HepG2 (cell line): ENCODE data around the gene UBR1. TPM values are rescaled to one million over a fixed set of nuclear protein-coding genes. Genes with fewer than 3 reads are reported as not detected.

Experiments used
- CCAR2 ChIP-seq: fragments of 200-400 bp; formaldehyde crosslinking; optimal IDR thresholded peaks from 2 replicates; pipeline ENCODE3; 2018; ENCODE audit warnings: low read depth, mild to moderate bottlenecking, low read length, moderate library complexity
- CENPBD1 ChIP-seq: sonication (generic); formaldehyde crosslinking; IDR thresholded peaks from 2 replicates; pipeline ENCODE4 v1.8.0; 2022; ENCODE audit warnings: missing genetic modification reagents, low read depth, mild to moderate bottlenecking, borderline replicate concordance
- CTCF ChIP-seq: sonication (generic); formaldehyde crosslinking; IDR thresholded peaks from 2 replicates; pipeline ENCODE4 v1.5.0; 2020; ENCODE audit warnings: mild to moderate bottlenecking, missing genetic modification reagents, moderate library complexity
- FOXO1 ChIP-seq: sonication (generic); formaldehyde crosslinking; IDR thresholded peaks from 2 replicates; pipeline ENCODE4 v1.4.0; 2020; ENCODE audit warnings: missing genetic modification reagents
- GATA4 ChIP-seq: sonication (generic); IDR thresholded peaks from 2 replicates; pipeline ENCODE4 v1.6.1; 2016; ENCODE audit warnings: antibody characterized with exemption, low read depth, borderline replicate concordance
- HOXA3 ChIP-seq: sonication (generic); formaldehyde crosslinking; IDR thresholded peaks from 2 replicates; pipeline ENCODE4 v1.5.0; 2020; ENCODE audit warnings: missing genetic modification reagents
- IKZF1 ChIP-seq: fragments of 450-650 bp; IDR thresholded peaks from 2 replicates; pipeline ENCODE4 v1.7.1; 2016
- NBN ChIP-seq: fragments of 450-650 bp; conservative IDR thresholded peaks from 2 replicates; pipeline ENCODE4 v1.6.1; 2017
- NFIB ChIP-seq: sonication (generic); formaldehyde crosslinking; IDR thresholded peaks from 2 replicates; pipeline ENCODE4 v1.9.0; 2021; ENCODE audit warnings: missing genetic modification reagents, mild to moderate bottlenecking, borderline replicate concordance
- REL ChIP-seq: sonication (generic); formaldehyde crosslinking; conservative IDR thresholded peaks from 2 replicates; pipeline ENCODE4 v1.8.0; 2022; ENCODE audit warnings: mild to moderate bottlenecking, missing genetic modification reagents, moderate library complexity
- SETDB1 ChIP-seq: sonication (generic); formaldehyde crosslinking; IDR thresholded peaks from 2 replicates; pipeline ENCODE4 v1.5.1; 2020; ENCODE audit warnings: missing genetic modification reagents, mild to moderate bottlenecking, borderline replicate concordance
- SNRNP70 ChIP-seq: fragments of 200-400 bp; formaldehyde crosslinking; IDR thresholded peaks from 2 replicates; pipeline ENCODE4 v1.6.1; 2017; ENCODE audit warnings: mild to moderate bottlenecking, low read depth, low read length, moderate library complexity
- TBP ChIP-seq: sonication (generic); formaldehyde crosslinking; IDR thresholded peaks from 2 replicates; pipeline ENCODE4 v1.5.0; 2020; ENCODE audit warnings: missing genetic modification reagents
- TEAD3 ChIP-seq: optimal IDR thresholded peaks from 2 replicates; pipeline ENCODE3; 2016; ENCODE audit warnings: borderline replicate concordance
- ZBTB20 ChIP-seq: sonication (generic); formaldehyde crosslinking; IDR thresholded peaks from 2 replicates; pipeline ENCODE4 v1.8.1; 2023; ENCODE audit warnings: missing genetic modification reagents, low read depth, mild to moderate bottlenecking, borderline replicate concordance
- ZMYM4 ChIP-seq: sonication (generic); formaldehyde crosslinking; IDR thresholded peaks from 2 replicates; pipeline ENCODE4 v1.8.1; 2023; ENCODE audit warnings: mild to moderate bottlenecking, missing genetic modification reagents
- ZNF24 ChIP-seq: fragments of 450-650 bp; IDR thresholded peaks from 2 replicates; pipeline ENCODE4 v1.6.1; 2017; ENCODE audit warnings: antibody characterized with exemption, mild to moderate bottlenecking
- ZNF563 ChIP-seq: sonication (generic); formaldehyde crosslinking; IDR thresholded peaks from 2 replicates; pipeline ENCODE4 v1.8.0; 2022; ENCODE audit warnings: mild to moderate bottlenecking, moderate library complexity, missing genetic modification reagents
- ZNF616 ChIP-seq: sonication (generic); formaldehyde crosslinking; IDR thresholded peaks from 2 replicates; pipeline ENCODE4 v1.5.0; 2020; ENCODE audit warnings: low read depth, mild to moderate bottlenecking, missing genetic modification reagents
- ZNF619 ChIP-seq: sonication (generic); formaldehyde crosslinking; IDR thresholded peaks from 2 replicates; pipeline ENCODE4 v1.4.0; 2020; ENCODE audit warnings: mild to moderate bottlenecking, missing genetic modification reagents
- ZNF709 ChIP-seq: sonication (generic); formaldehyde crosslinking; IDR thresholded peaks from 2 replicates; pipeline ENCODE4 v1.5.0; 2020; ENCODE audit warnings: mild to moderate bottlenecking, missing genetic modification reagents
- ZNF839 ChIP-seq: sonication (generic); formaldehyde crosslinking; IDR thresholded peaks from 2 replicates; pipeline ENCODE4 v1.4.0; 2020; ENCODE audit warnings: missing genetic modification reagents, mild to moderate bottlenecking, borderline replicate concordance
- ZSCAN22 ChIP-seq: sonication (generic); formaldehyde crosslinking; IDR thresholded peaks from 2 replicates; pipeline ENCODE4 v1.4.0; 2020; ENCODE audit warnings: mild to moderate bottlenecking, missing genetic modification reagents
- polyA plus RNA-seq, 8 experiments: library from polyadenylated mRNA; depleted of rRNA in 3 of 8; stranded (reverse) in 7 of 8; unstranded in 1 of 8; fragments of >200 nt; fragmentation: Illumina TruSeq in 4 of 8; extraction: Trizol in 4 of 8; gene quantifications; 2 replicates each; pipeline versions ENCODE4 v1.2.1 to v1.2.3, GENCODE V29; 2011 to 2016; ENCODE audit warnings: low read depth in 4 of 8, missing spikeins in 1 of 8, mixed read lengths in 1 of 8; ENCODE audit not compliant: insufficient read depth in 1 of 8
- total RNA-seq, 5 experiments: library from RNA; depleted of rRNA; stranded (reverse); fragments of >200 nt; fragmentation: Illumina TruSeq; extraction: Trizol; gene quantifications; 2 replicates each; pipeline ENCODE4 v1.2.3, GENCODE V29; 2016; ENCODE audit warnings: low read depth in 1 of 5
- TF ChIP-seq, protein P1 (sequence below): sonication (generic); formaldehyde crosslinking; IDR thresholded peaks from 2 replicates; pipeline ENCODE4 v1.5.0; 2020; ENCODE audit warnings: mild to moderate bottlenecking, missing genetic modification reagents, borderline replicate concordance

Gene UBR1
- total and polyA plus RNA-seq, 2 of the 13 experiments (the other 11 are each of a cell fraction or from before 2014, with no cell fraction given) = 6.4 to 18.0 TPM

- TF ChIP-seq ZNF619 (CRISPR knock-in tag) (no peak), CENPBD1 (CRISPR knock-in tag) (no peak), ZMYM4 (CRISPR knock-in tag) (peak; percentile 91), CCAR2 (no peak), ZNF24 (no peak), GATA4 (peak; percentile 46; the same call in 1 of the 2 replicates), NFIB (CRISPR knock-in tag) (no peak), NBN (no peak), ZNF563 (0 out of 2 replicates have a peak, but pooled peaks have one; percentile 73), ZNF709 (CRISPR knock-in tag) (peak; percentile 79), TBP (CRISPR knock-in tag) (no peak), FOXO1 (0 out of 2 replicates have a peak, but pooled peaks have one; percentile 8), TEAD3 (peak; percentile 71), CTCF (CRISPR knock-in tag) (0 out of 2 replicates have a peak, but pooled peaks have one; percentile 16), ZBTB20 (CRISPR knock-in tag) (0 out of 2 replicates have a peak, but pooled peaks have one; percentile 41), REL (CRISPR knock-in tag) (0 out of 2 replicates have a peak, but pooled peaks have one; percentile 28), IKZF1 (no peak), SETDB1 (no peak), ZSCAN22 (no peak), ZNF616 (CRISPR knock-in tag) (no peak), ZNF839 (no peak), SNRNP70 (no peak), HOXA3 (peak; percentile 71; the same call in 1 of the 2 replicates)
- TF ChIP-seq, protein P1, sequence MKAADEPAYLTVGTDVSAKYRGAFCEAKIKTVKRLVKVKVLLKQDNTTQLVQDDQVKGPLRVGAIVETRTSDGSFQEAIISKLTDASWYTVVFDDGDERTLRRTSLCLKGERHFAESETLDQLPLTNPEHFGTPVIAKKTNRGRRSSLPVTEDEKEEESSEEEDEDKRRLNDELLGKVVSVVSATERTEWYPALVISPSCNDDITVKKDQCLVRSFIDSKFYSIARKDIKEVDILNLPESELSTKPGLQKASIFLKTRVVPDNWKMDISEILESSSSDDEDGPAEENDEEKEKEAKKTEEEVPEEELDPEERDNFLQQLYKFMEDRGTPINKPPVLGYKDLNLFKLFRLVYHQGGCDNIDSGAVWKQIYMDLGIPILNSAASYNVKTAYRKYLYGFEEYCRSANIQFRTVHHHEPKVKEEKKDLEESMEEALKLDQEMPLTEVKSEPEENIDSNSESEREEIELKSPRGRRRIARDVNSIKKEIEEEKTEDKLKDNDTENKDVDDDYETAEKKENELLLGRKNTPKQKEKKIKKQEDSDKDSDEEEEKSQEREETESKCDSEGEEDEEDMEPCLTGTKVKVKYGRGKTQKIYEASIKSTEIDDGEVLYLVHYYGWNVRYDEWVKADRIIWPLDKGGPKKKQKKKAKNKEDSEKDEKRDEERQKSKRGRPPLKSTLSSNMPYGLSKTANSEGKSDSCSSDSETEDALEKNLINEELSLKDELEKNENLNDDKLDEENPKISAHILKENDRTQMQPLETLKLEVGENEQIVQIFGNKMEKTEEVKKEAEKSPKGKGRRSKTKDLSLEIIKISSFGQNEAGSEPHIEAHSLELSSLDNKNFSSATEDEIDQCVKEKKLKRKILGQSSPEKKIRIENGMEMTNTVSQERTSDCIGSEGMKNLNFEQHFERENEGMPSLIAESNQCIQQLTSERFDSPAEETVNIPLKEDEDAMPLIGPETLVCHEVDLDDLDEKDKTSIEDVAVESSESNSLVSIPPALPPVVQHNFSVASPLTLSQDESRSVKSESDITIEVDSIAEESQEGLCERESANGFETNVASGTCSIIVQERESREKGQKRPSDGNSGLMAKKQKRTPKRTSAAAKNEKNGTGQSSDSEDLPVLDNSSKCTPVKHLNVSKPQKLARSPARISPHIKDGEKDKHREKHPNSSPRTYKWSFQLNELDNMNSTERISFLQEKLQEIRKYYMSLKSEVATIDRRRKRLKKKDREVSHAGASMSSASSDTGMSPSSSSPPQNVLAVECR (CRISPR knock-in tag) = peak; percentile 72; the same call in 1 of the 2 replicates
Observed at GRCh38 chr15:42920519-42921341, 185.1 kb downstream of the UBR1 start, which contains the start of gene TTBK2 (continued).
